Hepatocyte (in vitro differentiated cells): ENCODE measurements around the gene LDB3.

Source experiments
- CTCF ChIP-seq: fragments of 200-600 bp; sonication (generic); IDR thresholded peaks from 2 replicates; pipeline ENCODE4 v1.5.1; 2016; ENCODE audit warnings: antibody characterized with exemption, mild to moderate bottlenecking; ENCODE audit not compliant: poor library complexity
- EZH2 ChIP-seq: fragments of 200-600 bp; sonication (generic); IDR thresholded peaks from 2 replicates; pipeline ENCODE4 v1.6.1; 2016; ENCODE audit warnings: antibody characterized with exemption, mild to moderate bottlenecking, borderline replicate concordance
- EZH2phosphoT487 ChIP-seq: fragments of 200-600 bp; sonication (generic); IDR thresholded peaks from one replicate; pipeline ENCODE4 v1.6.1; 2018; ENCODE audit warnings: antibody characterized with exemption, mild to moderate bottlenecking, low read depth, moderate library complexity; ENCODE audit not compliant: unreplicated experiment, severe bottlenecking

GRCh38 chr10:86758189-86759072 lies 90.1 kb downstream of the LDB3 start:
- no peak for TF ChIP-seq CTCF
- TF ChIP-seq EZH2: no peak
- TF ChIP-seq EZH2phosphoT487: no peak
